Gastrocnemius medialis (tissue), 4 donors: ENCODE measurements around the gene SLC39A5. TPM values are rescaled to one million over a fixed set of nuclear protein-coding genes. Genes with fewer than 3 reads are reported as not detected.

ENCODE experiments used
- ATAC-seq, 2 donors: fragments of 150-250 bp; one replicate each; pipeline ENCODE4 v1.9.1; 2016
- DNase-seq, 2 donors: peaks; one replicate each; pipeline ENCODE4 v3.0.0-alpha.2; 2019
- H3K27ac ChIP-seq, 4 donors: fragments of 200-600 bp; sonication (generic); 1 replicate in 1 of 4; 2 replicates in 3 of 4; pipeline ENCODE4 v1.5.1; 2016 to 2018; ENCODE audit warnings: mild to moderate bottlenecking in 2 of 4, moderate library complexity in 1 of 4
- H3K27me3 ChIP-seq, 3 donors: fragments of 200-600 bp; sonication (generic) in 2 of 3; 1 replicate in 1 of 3; 2 replicates in 2 of 3; pipeline versions ENCODE4 v1.5.1 to v1.6.0; 2016 to 2019; ENCODE audit warnings: mild to moderate bottlenecking in 1 of 3, moderate library complexity in 1 of 3
- H3K36me3 ChIP-seq, 2 donors: fragments of 200-600 bp; sonication (generic) in 1 of 2; one replicate each; pipeline ENCODE4 v1.5.1; 2017 to 2018
- H3K4me1 ChIP-seq, 2 donors: fragments of 200-600 bp; sonication (generic) in 1 of 2; one replicate each; pipeline ENCODE4 v1.5.1; 2016 to 2017; ENCODE audit warnings: mild to moderate bottlenecking in 2 of 2
- H3K4me3 ChIP-seq, 4 donors: fragments of 200-600 bp; sonication (generic) in 3 of 4; 1 replicate in 1 of 4; 2 replicates in 3 of 4; pipeline ENCODE4 v1.5.1; 2016 to 2019; ENCODE audit warnings: mild to moderate bottlenecking in 2 of 4
- H3K9me3 ChIP-seq, 3 donors: fragments of 200-600 bp; sonication (generic) in 2 of 3; 1 replicate in 1 of 3; 2 replicates in 2 of 3; pipeline ENCODE4 v1.5.1; 2016 to 2019
- POLR2A ChIP-seq, 2 donors: fragments of 450-650 bp; IDR thresholded peaks; one replicate each; pipeline ENCODE4 v1.6.1; 2017; ENCODE audit warnings: antibody characterized with exemption in 2 of 2, mild to moderate bottlenecking in 2 of 2, moderate library complexity in 2 of 2
- in situ Hi-C, 4 donors: fragments of 200-750 bp; cut with MboI; loops; one replicate each; pipeline versions ENCODE4 v1.15.0 to v1.8.0; 2017; ENCODE audit warnings: low sequenced_read_pairs in 4 of 4
- intact Hi-C: fragments of 100-400 bp; cut with DNase I; formaldehyde crosslinking; loops from one replicate; pipeline ENCODE4 v1.15.1; 2023; ENCODE audit warnings: low total_unique reads
- total RNA-seq, 4 donors: library from RNA; depleted of rRNA; stranded (reverse); fragments of >200 nt; gene quantifications; one replicate each; pipeline versions ENCODE4 v1.1.0 to v1.2.3, GENCODE V29; 2016
- TF ChIP-seq, protein P1 (sequence below), 5 experiments: fragments of 450-650 bp in 3 of 5; fragments of 200-600 bp in 2 of 5; sonication (generic) in 2 of 5; IDR thresholded peaks in 4 of 5; conservative IDR thresholded peaks in 1 of 5; 1 replicate in 4 of 5; 2 replicates in 1 of 5; pipeline ENCODE4 v1.5.1; 2016 to 2019; ENCODE audit warnings: antibody characterized with exemption in 5 of 5, mild to moderate bottlenecking in 3 of 5, moderate library complexity in 3 of 5

Gene SLC39A5
- total RNA-seq, 4 donors from 2014 or later, result 0.83 TPM; not detected in 3

DNA sequence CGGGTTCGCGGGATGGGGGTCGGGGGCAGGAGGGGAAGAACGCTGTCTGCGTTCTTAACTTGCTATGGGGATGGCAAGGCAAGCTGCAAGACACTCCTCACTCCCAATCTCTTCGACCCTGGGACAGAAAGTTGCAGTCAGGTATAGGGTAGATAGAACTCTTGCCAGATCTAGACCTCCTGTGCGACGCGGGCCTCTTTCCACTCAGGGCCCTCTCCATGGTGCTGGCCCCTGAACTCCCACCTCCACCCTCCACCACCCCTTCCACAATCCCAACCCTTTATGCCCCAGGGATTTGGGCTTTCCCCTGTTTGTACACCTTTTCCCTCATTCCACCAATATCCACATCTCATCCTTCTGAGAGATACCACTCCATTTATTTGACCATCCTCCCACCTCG is 4.9 kb upstream of the SLC39A5 start:
- in situ Hi-C loops (loop anchor here in 2 of 4 donors (5.0 to 10.0 kb wide), 2 partner anchors 33 to 110 kb away; partner anchors contain the start of genes RPL41 (in 1 of the 2) and ZC3H10 (in 1 of the 2)), intact Hi-C loops (loop anchor here (1.0 to 10.0 kb wide), 6 partner anchors 32 to 508 kb away; partner anchors contain the start of genes BLOC1S1, SPRYD4 and ZC3H10)
- H3K27me3 ChIP-seq, result no peaks in the 10 kb centered on the region
- DNase-seq (no peak), ATAC-seq (no peak)
- H3K27ac ChIP-seq, result peak overlapping the region; percentile 96 to 100 (median 98)
- H3K9me3 ChIP-seq, result no peaks in the 10 kb centered on the region
- TF ChIP-seq, protein P1, sequence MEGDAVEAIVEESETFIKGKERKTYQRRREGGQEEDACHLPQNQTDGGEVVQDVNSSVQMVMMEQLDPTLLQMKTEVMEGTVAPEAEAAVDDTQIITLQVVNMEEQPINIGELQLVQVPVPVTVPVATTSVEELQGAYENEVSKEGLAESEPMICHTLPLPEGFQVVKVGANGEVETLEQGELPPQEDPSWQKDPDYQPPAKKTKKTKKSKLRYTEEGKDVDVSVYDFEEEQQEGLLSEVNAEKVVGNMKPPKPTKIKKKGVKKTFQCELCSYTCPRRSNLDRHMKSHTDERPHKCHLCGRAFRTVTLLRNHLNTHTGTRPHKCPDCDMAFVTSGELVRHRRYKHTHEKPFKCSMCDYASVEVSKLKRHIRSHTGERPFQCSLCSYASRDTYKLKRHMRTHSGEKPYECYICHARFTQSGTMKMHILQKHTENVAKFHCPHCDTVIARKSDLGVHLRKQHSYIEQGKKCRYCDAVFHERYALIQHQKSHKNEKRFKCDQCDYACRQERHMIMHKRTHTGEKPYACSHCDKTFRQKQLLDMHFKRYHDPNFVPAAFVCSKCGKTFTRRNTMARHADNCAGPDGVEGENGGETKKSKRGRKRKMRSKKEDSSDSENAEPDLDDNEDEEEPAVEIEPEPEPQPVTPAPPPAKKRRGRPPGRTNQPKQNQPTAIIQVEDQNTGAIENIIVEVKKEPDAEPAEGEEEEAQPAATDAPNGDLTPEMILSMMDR (IDR thresholded peaks at IDR 0.05 in 4 of 5, conservative IDR thresholded peaks at IDR 0.05 in 1 of 5), result no peak
- no peak for TF ChIP-seq POLR2A (IDR thresholded peaks at IDR 0.05)
- peak overlapping the region; percentile 63 to 85 (median 79) for H3K4me3 ChIP-seq
- peaks cover 34 to 40% of the 10 kb centered on the region in 2 donors for H3K4me1 ChIP-seq
- H3K36me3 ChIP-seq, result peaks cover 0 to 13% of the 10 kb centered on the region in 2 donors

DNA sequence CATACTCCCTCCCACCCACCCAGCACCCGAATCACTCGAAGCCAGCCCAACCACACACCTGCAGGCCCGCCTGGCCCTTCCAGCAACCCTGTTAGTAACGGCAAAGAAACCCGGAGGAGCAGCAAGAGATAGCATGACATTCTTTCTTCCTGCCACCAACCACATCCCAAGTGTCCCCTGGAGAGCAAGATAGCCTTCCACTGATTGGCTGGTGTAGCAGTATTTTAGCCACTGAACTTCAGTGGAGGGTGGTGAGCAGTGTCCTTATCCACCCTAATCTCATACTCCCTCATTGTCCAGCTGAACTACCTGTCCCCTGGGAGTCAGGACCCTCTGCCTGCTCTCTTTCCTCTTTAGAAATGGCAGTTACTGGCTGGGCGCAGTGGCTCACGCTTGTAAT is 769 bp upstream of the SLC39A5 start:
- no peak overlapping the region for H3K27ac ChIP-seq
- in situ Hi-C loops (loop anchor here in 2 of 4 donors (5.0 to 10.0 kb wide), 2 partner anchors 37 to 114 kb away; partner anchors contain the start of genes RPL41 (in 1 of the 2) and ZC3H10 (in 1 of the 2)), intact Hi-C loops (loop anchor here (10.0 kb wide), 1 partner anchor 236 kb away; the partner anchor contains the start of gene SPRYD4)
- no peaks in the 10 kb centered on the region for H3K9me3 ChIP-seq
- H3K27me3 ChIP-seq, result no peaks in the 10 kb centered on the region
- H3K4me3 ChIP-seq, result no peak overlapping the region
- DNase-seq (no peak), ATAC-seq (no peak)
- TF ChIP-seq, protein P1 (IDR thresholded peaks at IDR 0.05 in 4 of 5, conservative IDR thresholded peaks at IDR 0.05 in 1 of 5), result no peak
- no peak for TF ChIP-seq POLR2A (IDR thresholded peaks at IDR 0.05)
- peaks cover 10 to 11% of the 10 kb centered on the region in 2 donors for H3K4me1 ChIP-seq
- H3K36me3 ChIP-seq, result peaks cover 0 to 13% of the 10 kb centered on the region in 2 donors

DNA sequence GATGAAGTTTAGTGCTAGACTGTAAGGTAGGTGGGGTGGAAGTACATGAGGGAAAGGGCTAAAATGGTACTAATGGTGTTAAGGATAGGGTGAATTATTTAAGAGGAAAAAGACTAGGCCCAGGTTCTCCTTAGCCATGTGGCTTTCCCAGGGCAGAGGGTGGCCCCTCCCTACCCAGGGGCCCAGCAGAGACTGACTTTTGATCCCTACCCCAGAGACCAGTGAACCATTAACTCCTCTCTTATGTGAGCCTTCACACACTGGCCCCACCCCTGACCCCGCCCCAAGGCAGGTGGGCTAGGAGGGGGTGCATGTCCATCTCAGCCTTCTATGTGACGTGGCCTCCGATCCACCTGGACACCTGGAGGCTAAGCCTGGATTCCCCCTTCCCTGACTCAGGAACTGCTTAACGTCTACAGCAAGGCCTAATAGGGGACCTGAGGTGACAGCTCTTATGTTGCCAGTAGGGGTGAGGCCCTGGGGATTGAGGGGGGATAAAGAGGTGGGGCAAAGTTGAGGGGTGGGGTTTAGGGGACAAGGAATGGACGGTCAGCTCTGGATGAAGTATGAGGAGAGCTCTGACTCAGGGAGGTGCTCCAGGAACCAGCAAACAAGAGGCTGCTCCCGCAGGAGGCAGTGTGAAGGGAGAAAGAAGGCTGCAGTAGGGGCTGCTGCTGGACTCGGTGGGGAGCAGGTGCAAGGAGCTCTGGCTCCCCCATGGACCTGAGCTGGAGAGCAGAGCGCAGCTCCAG is 757 bp downstream of the SLC39A5 start:
- Histone ChIP-seq H3K9me3 (no peaks in the 10 kb centered on the region), H3K4me1 (no peaks in the 10 kb centered on the region), H3K27me3 (no peaks in the 10 kb centered on the region), H3K27ac (no peak overlapping the region), H3K36me3 (peaks cover 0 to 13% of the 10 kb centered on the region in 2 donors), H3K4me3 (no peak overlapping the region)
- in situ Hi-C loops (no loop called here), intact Hi-C loops (no loop called here)
- DNase-seq, result no peak
- TF ChIP-seq, protein P1 (IDR thresholded peaks at IDR 0.05 in 4 of 5, conservative IDR thresholded peaks at IDR 0.05 in 1 of 5), result no peak
- TF ChIP-seq POLR2A (IDR thresholded peaks at IDR 0.05), result no peak
- ATAC-seq, result no peak

DNA sequence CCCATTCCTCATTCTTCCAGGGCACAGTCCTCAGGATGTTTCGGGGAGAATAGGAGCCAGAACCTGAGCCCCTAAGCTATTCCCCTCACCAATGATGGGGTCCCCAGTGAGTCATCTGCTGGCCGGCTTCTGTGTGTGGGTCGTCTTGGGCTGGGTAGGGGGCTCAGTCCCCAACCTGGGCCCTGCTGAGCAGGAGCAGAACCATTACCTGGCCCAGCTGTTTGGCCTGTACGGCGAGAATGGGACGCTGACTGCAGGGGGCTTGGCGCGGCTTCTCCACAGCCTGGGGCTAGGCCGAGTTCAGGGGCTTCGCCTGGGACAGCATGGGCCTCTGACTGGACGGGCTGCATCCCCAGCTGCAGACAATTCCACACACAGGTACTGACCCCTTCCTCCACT is 1.3 kb downstream of the SLC39A5 start:
- in situ Hi-C loops (no loop called here), intact Hi-C loops (no loop called here)
- Histone ChIP-seq H3K27me3 (no peaks in the 10 kb centered on the region), H3K4me1 (no peaks in the 10 kb centered on the region), H3K9me3 (no peaks in the 10 kb centered on the region), H3K4me3 (no peak overlapping the region), H3K36me3 (peaks cover 0 to 13% of the 10 kb centered on the region in 2 donors), H3K27ac (no peak overlapping the region)
- ATAC-seq, result no peak
- TF ChIP-seq POLR2A (IDR thresholded peaks at IDR 0.05), result no peak
- TF ChIP-seq, protein P1 (IDR thresholded peaks at IDR 0.05 in 4 of 5, conservative IDR thresholded peaks at IDR 0.05 in 1 of 5), result no peak
- DNase-seq, result no peak
